Choroid plexus epithelial cell (primary cell): Measurements from ENCODE around the gene CNR2.

ENCODE experiments used
- DNase-seq: peaks from one replicate; pipeline ENCODE4 v3.0.0-alpha.2; 2010; ENCODE audit warnings: low read depth
- H3K4me3 ChIP-seq: 2 replicates; pipeline ENCODE4 v1.5.1; 2011; ENCODE audit warnings: low read depth, mild to moderate bottlenecking, control low read depth, low read length, moderate library complexity
- TF ChIP-seq, protein P1 (sequence below): conservative IDR thresholded peaks from 2 replicates; pipeline ENCODE4 v1.5.1; 2011; ENCODE audit warnings: low read depth, mild to moderate bottlenecking, control low read depth, inconsistent platforms, low read length, moderate library complexity

CNR2 gene

DNA sequence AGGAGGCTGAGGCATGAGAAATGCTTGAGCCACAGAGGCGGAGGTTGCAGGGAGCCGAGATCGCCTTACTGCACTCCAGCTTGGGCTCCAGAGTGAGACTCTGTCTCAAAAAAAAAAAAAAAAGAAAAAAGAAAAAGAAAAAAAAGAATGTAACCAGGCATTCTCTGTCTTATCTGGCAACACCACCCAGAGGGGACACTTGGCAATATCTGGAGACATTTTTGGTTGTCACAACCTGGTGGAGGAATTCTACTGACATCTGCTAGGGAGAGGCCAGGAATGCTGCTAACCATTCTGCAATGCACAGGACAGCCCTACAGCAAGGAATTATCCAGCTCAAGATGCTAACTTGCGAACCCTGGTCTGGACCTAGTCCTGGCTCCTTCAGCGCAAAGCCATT, 2.3 kb upstream of the CNR2 start:
- DNase-seq: no peak
- TF ChIP-seq, protein P1, sequence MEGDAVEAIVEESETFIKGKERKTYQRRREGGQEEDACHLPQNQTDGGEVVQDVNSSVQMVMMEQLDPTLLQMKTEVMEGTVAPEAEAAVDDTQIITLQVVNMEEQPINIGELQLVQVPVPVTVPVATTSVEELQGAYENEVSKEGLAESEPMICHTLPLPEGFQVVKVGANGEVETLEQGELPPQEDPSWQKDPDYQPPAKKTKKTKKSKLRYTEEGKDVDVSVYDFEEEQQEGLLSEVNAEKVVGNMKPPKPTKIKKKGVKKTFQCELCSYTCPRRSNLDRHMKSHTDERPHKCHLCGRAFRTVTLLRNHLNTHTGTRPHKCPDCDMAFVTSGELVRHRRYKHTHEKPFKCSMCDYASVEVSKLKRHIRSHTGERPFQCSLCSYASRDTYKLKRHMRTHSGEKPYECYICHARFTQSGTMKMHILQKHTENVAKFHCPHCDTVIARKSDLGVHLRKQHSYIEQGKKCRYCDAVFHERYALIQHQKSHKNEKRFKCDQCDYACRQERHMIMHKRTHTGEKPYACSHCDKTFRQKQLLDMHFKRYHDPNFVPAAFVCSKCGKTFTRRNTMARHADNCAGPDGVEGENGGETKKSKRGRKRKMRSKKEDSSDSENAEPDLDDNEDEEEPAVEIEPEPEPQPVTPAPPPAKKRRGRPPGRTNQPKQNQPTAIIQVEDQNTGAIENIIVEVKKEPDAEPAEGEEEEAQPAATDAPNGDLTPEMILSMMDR: no peak
- no peak overlapping the region for H3K4me3 ChIP-seq

DNA sequence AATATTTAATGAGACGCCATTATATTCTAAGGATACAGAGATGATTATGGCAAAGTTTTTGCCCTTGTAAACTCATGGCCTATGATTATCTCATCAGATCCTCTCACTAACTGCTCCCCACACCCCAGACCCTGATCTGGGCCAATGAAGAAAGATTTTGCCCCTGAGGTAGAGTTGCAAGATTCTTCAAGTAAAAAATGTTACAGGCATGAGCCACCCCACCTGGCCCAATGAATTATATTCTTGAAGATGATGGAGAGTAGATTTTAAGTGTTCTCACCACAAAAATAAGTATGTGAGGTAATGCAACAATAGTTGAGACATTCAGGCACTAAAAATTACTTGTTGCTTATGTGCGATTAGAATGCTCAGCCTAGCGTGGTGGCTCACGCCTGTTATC, 1.8 kb upstream of the CNR2 start:
- TF ChIP-seq, protein P1: no peak
- DNase-seq: no peak
- no peak overlapping the region for H3K4me3 ChIP-seq

DNA sequence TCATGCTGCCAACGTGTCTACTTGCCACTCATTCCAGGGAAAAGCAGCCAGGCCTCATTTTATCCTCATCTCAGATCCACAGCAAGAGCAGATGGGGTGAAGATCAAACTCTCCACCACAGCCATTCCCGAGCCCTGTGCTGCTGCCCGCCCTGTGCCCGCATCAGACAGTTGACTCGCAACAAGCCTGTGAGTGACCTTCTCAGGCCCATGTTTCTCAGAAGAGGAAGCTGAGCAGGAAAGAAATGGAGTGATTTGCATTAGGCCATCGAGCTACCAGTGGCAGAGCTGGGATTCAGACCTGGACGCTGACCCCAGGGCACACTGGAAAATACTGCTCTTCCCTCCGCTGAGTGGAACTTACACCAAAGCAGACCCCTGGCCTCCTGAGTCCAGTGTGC, 1.2 kb downstream of the CNR2 start:
- no peak overlapping the region for H3K4me3 ChIP-seq
- TF ChIP-seq, protein P1: no peak
- DNase-seq: no peak

DNA sequence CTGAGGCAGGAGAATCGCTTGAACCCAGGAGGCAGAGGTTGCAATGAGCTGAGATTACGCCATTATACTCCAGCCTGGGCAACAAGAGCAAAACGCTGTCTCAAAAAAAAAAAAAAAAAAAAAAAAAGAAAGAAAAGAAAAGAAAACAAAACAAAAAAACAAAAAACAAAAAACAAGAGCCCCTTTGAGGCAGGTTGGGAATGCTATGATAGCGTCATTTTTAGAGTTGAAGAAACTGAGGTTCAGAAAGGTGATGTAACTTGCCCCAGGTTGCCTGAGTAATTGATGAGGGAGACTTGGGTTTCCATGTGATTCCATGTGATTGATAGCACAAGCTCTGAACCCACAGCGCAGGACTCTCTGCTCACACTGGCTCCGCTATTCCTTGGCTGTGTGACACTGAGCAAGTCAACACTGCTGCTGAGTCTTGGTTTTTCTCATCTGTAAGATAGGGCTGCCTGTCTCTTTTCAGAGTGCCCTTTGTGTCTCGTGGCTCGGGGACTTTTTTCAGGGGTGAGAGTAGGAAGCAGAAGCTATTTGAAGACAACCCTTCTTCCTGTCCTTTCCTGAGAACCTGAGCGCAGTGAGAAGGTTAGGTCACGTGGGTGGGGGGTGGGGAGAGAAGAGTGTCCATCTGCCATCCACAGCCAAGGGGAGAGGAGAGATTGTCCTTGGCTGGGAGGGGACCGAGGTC, 2.5 kb downstream of the CNR2 start:
- no peak overlapping the region for H3K4me3 ChIP-seq
- TF ChIP-seq, protein P1: no peak
- no peak for DNase-seq

DNA sequence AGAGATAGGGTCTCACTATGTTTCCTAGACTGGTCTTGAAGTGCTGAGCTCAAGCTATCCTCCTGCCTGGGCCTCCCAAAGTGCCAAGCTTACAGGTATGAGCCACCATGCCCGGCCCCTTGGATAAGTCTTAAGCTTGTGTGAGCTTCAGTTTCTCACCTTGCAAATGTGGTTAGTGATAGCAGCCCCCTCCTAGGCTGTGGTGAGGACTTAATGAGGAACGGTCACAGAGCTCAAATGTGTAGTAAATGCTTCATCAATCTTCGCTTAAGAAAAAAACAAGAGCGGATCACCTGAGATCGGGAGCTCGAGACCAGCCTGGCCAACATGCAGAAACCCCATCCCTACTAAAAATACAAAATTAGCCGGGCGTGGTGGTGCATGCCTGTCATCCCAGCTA, 3.0 kb downstream of the CNR2 start:
- no peak overlapping the region for H3K4me3 ChIP-seq
- no peak for DNase-seq
- TF ChIP-seq, protein P1: no peak

DNA sequence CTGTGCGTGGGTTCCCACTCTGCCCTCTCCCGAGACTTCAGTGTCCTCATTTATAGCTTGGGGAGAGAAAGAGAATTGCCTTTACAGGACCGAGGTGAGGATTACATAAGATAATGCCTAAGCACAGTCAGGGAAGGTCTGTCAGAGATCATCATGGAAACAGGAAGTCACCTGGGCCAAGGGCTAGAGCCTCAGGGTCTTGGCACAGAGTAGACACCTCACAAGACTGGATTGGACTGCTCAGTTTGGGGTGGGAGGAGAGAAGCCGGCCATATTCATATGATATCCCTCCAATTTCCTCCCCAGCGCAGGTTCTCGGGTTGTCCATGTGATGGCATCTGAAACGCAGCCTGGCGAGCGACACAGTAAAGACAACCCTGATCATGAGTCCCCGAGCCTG, 3.8 kb downstream of the CNR2 start:
- TF ChIP-seq, protein P1: no peak
- DNase-seq: no peak
- no peak overlapping the region for H3K4me3 ChIP-seq
